GM12864 (cell line): ENCODE data around the gene NOX3.
"Not testable (repeated sequence)": the region's sequence is repeated elsewhere in the genome, so short reads cannot be mapped to it uniquely, and the experiment has no call there.

ENCODE experiments used
- DNase-seq: peaks from one replicate; pipeline ENCODE4 v3.0.0-alpha.2; 2011; ENCODE audit warnings: low read depth
- H3K4me3 ChIP-seq: 2 replicates; pipeline ENCODE4 v1.5.1; 2011; ENCODE audit warnings: mild to moderate bottlenecking, low read depth, low read length, control low read depth
- CTCF ChIP-seq: IDR thresholded peaks from 2 replicates; pipeline ENCODE4 v1.5.1; 2011; ENCODE audit warnings: low read depth, mild to moderate bottlenecking, moderate library complexity, low read length, control low read depth, inconsistent platforms; ENCODE audit errors: missing control alignments

NOX3 gene

GRCh38 chr6:155493694-155494143, 38.1 kb upstream of the NOX3 start:
- peak; percentile 70 for DNase-seq
- H3K4me3 ChIP-seq, result no peak overlapping the region
- no peak for TF ChIP-seq CTCF

DNA sequence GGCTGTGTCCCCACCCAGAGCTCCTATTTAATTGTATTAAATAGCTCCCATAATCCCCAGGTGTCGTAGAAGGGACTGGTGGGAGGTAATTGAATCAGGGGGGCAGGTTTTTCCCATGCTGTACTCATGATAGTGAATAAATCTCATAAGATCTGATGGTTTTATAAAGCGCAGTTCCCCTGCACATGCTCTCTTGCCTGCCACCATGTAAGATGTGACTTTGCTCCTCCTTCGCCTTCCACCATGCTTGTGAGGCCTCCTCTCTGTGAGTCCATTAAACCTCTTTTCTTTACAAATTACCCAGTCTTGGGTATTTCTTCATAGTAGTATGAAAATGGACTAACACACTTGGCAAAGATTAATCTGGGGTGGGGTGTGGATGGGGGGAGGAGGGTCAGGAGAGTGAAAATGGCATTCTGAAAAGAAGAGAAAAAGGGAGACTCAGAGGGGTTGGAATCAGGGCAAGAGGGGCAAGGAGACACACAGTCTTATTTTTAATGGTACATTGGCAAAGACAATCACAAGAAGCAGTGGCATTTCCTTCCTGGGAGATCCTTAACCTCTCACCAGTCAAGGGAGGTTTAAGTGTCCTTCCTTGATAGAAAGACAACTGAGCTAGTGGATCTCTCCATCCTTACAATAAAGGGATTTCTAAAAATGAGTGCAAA, 37.5 kb upstream of the NOX3 start:
- TF ChIP-seq CTCF, result no peak
- H3K4me3 ChIP-seq, result no peak overlapping the region
- DNase-seq, result no peak

DNA sequence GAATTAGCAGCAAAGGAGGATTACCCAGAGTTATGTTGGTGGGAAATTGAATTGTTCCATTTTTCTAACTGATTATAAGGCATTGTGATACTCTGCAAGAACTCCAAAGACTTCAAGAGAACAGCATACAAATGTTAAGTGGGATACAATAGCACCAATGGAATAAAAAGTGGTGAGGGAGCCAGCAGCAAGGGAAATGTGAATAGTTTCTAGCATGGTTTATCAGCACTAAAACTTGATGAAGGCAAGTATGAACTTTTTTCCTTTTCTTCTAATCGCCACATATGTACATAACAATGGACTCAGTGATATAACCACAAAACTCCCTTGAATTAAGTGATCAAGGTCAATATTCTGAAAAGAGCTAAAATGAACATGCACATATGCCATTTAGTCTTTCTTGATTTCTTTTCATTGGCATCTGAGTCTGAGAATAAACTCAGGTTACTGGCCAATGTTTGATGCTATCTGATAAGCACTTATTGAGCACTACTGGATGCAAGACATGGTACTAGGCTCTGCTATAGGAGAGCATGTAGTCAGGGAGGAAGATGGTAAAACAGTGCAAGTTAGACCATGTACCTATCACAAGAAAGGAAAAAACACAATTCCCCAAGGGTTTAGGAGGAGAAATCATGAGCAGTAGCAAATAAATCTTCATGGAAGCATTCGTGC, 36.6 kb upstream of the NOX3 start:
- H3K4me3 ChIP-seq, result no peak overlapping the region
- TF ChIP-seq CTCF, result no peak
- DNase-seq, result no peak

DNA sequence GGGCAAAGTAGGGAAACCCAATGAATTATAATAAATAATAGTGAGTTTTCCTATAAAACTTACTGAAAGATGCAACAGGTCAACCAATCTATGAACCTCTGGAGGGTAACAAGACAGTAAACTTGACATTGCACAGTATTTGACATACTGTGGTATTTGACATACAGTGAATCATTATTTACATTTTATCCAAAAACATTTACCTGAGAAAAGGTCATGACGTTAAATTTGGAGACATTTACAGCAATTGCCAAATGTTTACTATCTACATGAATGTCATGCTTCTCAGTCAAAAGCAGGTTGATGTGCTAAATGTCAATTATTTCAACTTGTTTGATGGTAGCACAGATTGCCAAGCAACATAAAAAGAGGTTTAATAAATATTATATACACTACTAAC, 35.8 kb upstream of the NOX3 start:
- no peak for TF ChIP-seq CTCF
- H3K4me3 ChIP-seq, result no peak overlapping the region
- no peak for DNase-seq

GRCh38 chr6:155488197-155488596, 32.6 kb upstream of the NOX3 start:
- not testable (repeated sequence) for DNase-seq

DNA sequence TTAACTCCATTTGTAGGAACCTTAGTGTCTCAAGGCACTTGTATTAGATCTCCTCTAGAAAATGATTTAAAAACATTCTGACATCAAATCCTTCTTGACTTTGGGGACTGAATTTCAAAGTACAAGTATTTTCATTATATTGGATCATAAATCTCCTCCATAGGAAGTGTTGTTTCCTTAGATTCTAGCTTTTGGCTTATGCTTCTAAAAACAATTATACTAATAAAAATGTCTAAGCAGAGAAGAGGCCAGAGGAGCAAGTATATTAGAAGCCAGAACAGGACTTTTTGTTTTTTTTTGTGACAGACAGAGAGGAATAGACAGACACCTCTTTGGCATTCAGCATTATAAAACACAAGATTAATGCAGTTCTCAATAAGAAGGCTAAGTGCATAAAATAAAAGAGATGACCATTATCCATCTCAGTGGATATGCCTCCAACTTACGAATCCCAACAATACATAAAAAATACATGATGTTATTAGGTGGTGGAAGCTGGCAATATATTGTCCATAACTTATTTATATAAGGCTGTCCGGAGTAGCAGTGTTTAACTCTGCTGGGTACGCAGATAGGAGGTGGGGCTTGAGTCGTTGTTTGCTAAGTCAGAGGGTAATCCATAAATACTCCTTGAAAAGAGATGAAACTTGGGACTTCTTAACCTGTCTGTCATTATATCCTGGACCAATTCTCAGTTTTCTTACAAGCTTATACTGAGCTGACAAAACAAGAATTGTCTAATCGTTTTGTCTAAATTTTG, 31.9 kb upstream of the NOX3 start:
- no peak for TF ChIP-seq CTCF
- no peak for DNase-seq
- no peak overlapping the region for H3K4me3 ChIP-seq

More at GRCh38 chr6:155488197-155488596, 32.6 kb upstream of the NOX3 start:
- H3K4me3 ChIP-seq, result not testable (repeated sequence)

- TF ChIP-seq CTCF, result no peak
- no peak for DNase-seq
- H3K4me3 ChIP-seq, result no peak overlapping the region
These were observed 31.2 kb upstream of the NOX3 start for GRCh38 chr6:155486721-155487294.
